OCI-LY1 (cell line): Measurements from ENCODE around the gene RNPS1.
"Not testable (repeated sequence)": the region's sequence is repeated elsewhere in the genome, so short reads cannot be mapped to it uniquely, and the experiment has no call there.

Experiments used
- H2AFZ ChIP-seq: fragments of 200-600 bp; sonication (generic), shearing (Covaris generic); 2 replicates; pipeline ENCODE4 v1.6.0; 2014; ENCODE audit warnings: antibody characterized with exemption, mild to moderate bottlenecking, low read length
- H3F3A ChIP-seq: fragments of 200-600 bp; sonication (generic), shearing (Covaris generic); 2 replicates; pipeline ENCODE4 v1.6.0; 2014; ENCODE audit warnings: mild to moderate bottlenecking, antibody characterized with exemption, low read length, moderate library complexity; ENCODE audit not compliant: insufficient read depth
- H3K27ac ChIP-seq: fragments of 200-600 bp; sonication (generic); 2 replicates; pipeline ENCODE4 v1.5.1; 2014; ENCODE audit warnings: low read length, mixed run types, mild to moderate bottlenecking, low read depth; ENCODE audit not compliant: poor library complexity, severe bottlenecking
- H3K27me3 ChIP-seq: fragments of 200-600 bp; sonication (generic); 2 replicates; pipeline ENCODE4 v1.6.0; 2014; ENCODE audit warnings: antibody characterized with exemption, mild to moderate bottlenecking, low read length, moderate library complexity; ENCODE audit not compliant: insufficient read depth
- H3K36me3 ChIP-seq: fragments of 200-600 bp; sonication (generic); 2 replicates; pipeline ENCODE4 v1.6.1; 2014; ENCODE audit warnings: mild to moderate bottlenecking, antibody characterized with exemption, low read length, moderate library complexity, mixed read lengths; ENCODE audit not compliant: insufficient read depth
- H3K4me1 ChIP-seq: fragments of 200-600 bp; sonication (generic); 2 replicates; pipeline ENCODE4 v1.5.1; 2014; ENCODE audit warnings: mild to moderate bottlenecking, low read length, moderate library complexity; ENCODE audit not compliant: insufficient read depth, severe bottlenecking
- H3K4me2 ChIP-seq: fragments of 200-600 bp; sonication (generic), shearing (Covaris generic); 2 replicates; pipeline ENCODE4 v1.6.1; 2014; ENCODE audit warnings: low read length
- H3K4me3 ChIP-seq: fragments of 200-600 bp; sonication (generic); 2 replicates; pipeline ENCODE4 v1.5.1; 2014; ENCODE audit warnings: low read length, low read depth, mild to moderate bottlenecking, mixed read lengths; ENCODE audit not compliant: poor library complexity, severe bottlenecking
- H3K79me2 ChIP-seq: fragments of 200-600 bp; shearing (Covaris generic); 2 replicates; pipeline ENCODE4 v1.6.1; 2016; ENCODE audit warnings: mixed run types, low read length, mixed read lengths; ENCODE audit not compliant: insufficient read depth
- H3K9ac ChIP-seq: fragments of 200-600 bp; sonication (generic), shearing (Covaris generic); 2 replicates; pipeline ENCODE4 v1.6.1; 2014; ENCODE audit warnings: mild to moderate bottlenecking, low read length, mixed read lengths
- H3K9me2 ChIP-seq: fragments of 200-600 bp; sonication (generic), shearing (Covaris generic); 2 replicates; pipeline ENCODE4 v1.6.1; 2014; ENCODE audit warnings: low read depth, mild to moderate bottlenecking, low read length, mixed read lengths
- H3K9me3 ChIP-seq: fragments of 200-600 bp; shearing (Covaris generic); 2 replicates; pipeline ENCODE4 v1.6.1; 2014; ENCODE audit warnings: low read length, mixed read lengths
- H4K20me1 ChIP-seq: fragments of 200-600 bp; sonication (generic), shearing (Covaris generic); 2 replicates; pipeline ENCODE4 v1.6.0; 2016; ENCODE audit warnings: mild to moderate bottlenecking, low read length; ENCODE audit not compliant: insufficient read depth
- CTCF ChIP-seq: fragments of 200-600 bp; sonication (generic), shearing (Covaris generic); IDR thresholded peaks from 2 replicates; pipeline ENCODE4 v1.5.1; 2017; ENCODE audit warnings: mild to moderate bottlenecking, antibody characterized with exemption, low read length, moderate library complexity, mixed read lengths
- EZH2 ChIP-seq: fragments of 200-600 bp; sonication (generic), shearing (Covaris generic); IDR thresholded peaks from 2 replicates; pipeline ENCODE4 v1.8.0; 2017; ENCODE audit warnings: borderline replicate concordance, mixed run types, mild to moderate bottlenecking, antibody characterized with exemption, low read length, moderate library complexity, mixed read lengths

Gene RNPS1

GRCh38 chr16:2243781-2244180, 24.1 kb downstream of the RNPS1 start:
- no peaks in the 10 kb centered on the region for H3K79me2 ChIP-seq
- H3K9me2 ChIP-seq: no peaks in the 10 kb centered on the region
- H3K9ac ChIP-seq: no peak overlapping the region
- no peak overlapping the region for H3K4me3 ChIP-seq
- H3K27ac ChIP-seq: no peak overlapping the region
- no peaks in the 10 kb centered on the region for H3F3A ChIP-seq
- H3K4me2 ChIP-seq: no peak overlapping the region
- TF ChIP-seq CTCF (no peak), EZH2 (no peak)
- peaks cover 56% of the 10 kb centered on the region for H3K36me3 ChIP-seq
- H4K20me1 ChIP-seq: no peaks in the 10 kb centered on the region
- no peaks in the 10 kb centered on the region for H3K4me1 ChIP-seq
- no peak overlapping the region for H2AFZ ChIP-seq
- H3K27me3 ChIP-seq: no peaks in the 10 kb centered on the region
- no peaks in the 10 kb centered on the region for H3K9me3 ChIP-seq

GRCh38 chr16:2243031-2243528, 24.8 kb downstream of the RNPS1 start:
- H3K9me2 ChIP-seq: no peaks in the 10 kb centered on the region
- H4K20me1 ChIP-seq: no peaks in the 10 kb centered on the region

GRCh38 chr16:2242598-2242997, 25.3 kb downstream of the RNPS1 start:
- Histone ChIP-seq H3K79me2 (no peaks in the 10 kb centered on the region), H3K4me2 (no peak overlapping the region), H3K4me1 (no peaks in the 10 kb centered on the region), H3K9ac (no peak overlapping the region), H4K20me1 (no peaks in the 10 kb centered on the region), H3F3A (no peaks in the 10 kb centered on the region), H3K27me3 (no peaks in the 10 kb centered on the region), H3K36me3 (peaks cover 64% of the 10 kb centered on the region), H2AFZ (no peak overlapping the region), H3K9me2 (no peaks in the 10 kb centered on the region), H3K9me3 (no peaks in the 10 kb centered on the region), H3K4me3 (no peak overlapping the region), H3K27ac (no peak overlapping the region)
- TF ChIP-seq CTCF (no peak), EZH2 (no peak)

More at GRCh38 chr16:2243031-2243528, 24.8 kb downstream of the RNPS1 start:
- H2AFZ ChIP-seq: no peak overlapping the region
- H3K4me1 ChIP-seq: no peaks in the 10 kb centered on the region
- no peaks in the 10 kb centered on the region for H3K79me2 ChIP-seq
- H3K4me2 ChIP-seq: no peak overlapping the region
- H3K36me3 ChIP-seq: peaks cover 60% of the 10 kb centered on the region
- H3K4me3 ChIP-seq: no peak overlapping the region
- TF ChIP-seq EZH2: no peak
- peak; percentile 24; the same call in 1 of the 2 replicates for TF ChIP-seq CTCF
- H3F3A ChIP-seq: no peaks in the 10 kb centered on the region
- no peaks in the 10 kb centered on the region for H3K9me3 ChIP-seq
- no peak overlapping the region for H3K27ac ChIP-seq
- no peaks in the 10 kb centered on the region for H3K27me3 ChIP-seq
- H3K9ac ChIP-seq: no peak overlapping the region

GRCh38 chr16:2240331-2240730, 27.6 kb downstream of the RNPS1 start:
- not testable (repeated sequence) for H3K9me3 ChIP-seq, H2AFZ ChIP-seq, H3K4me1 ChIP-seq, H3K9ac ChIP-seq, H4K20me1 ChIP-seq, H3K79me2 ChIP-seq, H3K9me2 ChIP-seq, H3K27me3 ChIP-seq, H3K4me2 ChIP-seq, H3F3A ChIP-seq, H3K27ac ChIP-seq, H3K4me3 ChIP-seq
- H3K36me3 ChIP-seq: peaks cover 70% of the 10 kb centered on the region
